Stimulated activated CD4-positive, alpha-beta T cell treated with anti-CD3 and anti-CD28 coated beads, Interleukin-4, amount 100 ng/mL, for 1 hour (primary cell): ENCODE measurements around the gene RTN4RL1.
"Not testable (repeated sequence)": the region's sequence is repeated elsewhere in the genome, so short reads cannot be mapped to it uniquely, and the experiment has no call there.

Experiments used
- DNase-seq: peaks from one replicate; pipeline ENCODE4 v3.0.0-alpha.2; 2020

The RTN4RL1 gene

DNA sequence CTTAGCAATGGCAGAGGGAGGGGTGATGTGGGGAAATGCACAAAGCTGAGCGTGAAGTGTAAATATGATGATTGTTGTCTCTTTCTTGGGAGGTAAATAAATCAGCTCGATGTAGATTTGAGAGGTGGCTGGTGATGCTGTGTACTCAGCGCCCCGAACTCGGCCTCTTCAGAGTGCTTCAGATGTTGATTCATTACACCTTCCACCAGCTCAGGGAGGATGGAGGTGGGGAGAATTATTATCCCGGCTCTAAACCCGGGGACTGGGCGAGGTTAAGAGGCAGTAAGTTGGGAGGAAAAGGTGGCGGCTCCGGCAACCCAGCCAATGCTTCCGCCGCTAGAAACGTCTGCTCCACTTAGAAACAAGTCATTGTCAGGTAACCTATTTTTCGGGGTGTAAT lies 108.8 kb downstream of the RTN4RL1 start:
- DNase-seq: no peak

DNA sequence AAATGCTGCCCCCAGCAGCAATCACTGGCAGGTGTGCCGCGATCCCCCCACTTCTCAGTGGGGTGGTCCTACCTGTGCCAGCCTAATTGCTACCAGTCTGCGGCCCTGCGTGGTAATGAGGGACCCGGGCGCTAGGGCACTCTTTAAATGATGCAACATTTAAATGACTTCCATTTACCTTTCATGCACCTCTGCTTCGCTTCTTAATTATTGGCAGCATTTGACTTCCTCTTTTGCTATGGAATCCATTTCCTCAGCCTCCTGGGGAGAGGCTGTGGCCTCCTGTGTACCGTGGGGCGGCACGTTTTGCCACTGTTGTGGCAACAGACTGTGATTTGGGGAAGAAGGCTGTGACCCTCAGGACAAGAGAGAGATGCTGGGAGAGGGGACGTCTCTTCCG lies 109.2 kb downstream of the RTN4RL1 start:
- no peak for DNase-seq

DNA sequence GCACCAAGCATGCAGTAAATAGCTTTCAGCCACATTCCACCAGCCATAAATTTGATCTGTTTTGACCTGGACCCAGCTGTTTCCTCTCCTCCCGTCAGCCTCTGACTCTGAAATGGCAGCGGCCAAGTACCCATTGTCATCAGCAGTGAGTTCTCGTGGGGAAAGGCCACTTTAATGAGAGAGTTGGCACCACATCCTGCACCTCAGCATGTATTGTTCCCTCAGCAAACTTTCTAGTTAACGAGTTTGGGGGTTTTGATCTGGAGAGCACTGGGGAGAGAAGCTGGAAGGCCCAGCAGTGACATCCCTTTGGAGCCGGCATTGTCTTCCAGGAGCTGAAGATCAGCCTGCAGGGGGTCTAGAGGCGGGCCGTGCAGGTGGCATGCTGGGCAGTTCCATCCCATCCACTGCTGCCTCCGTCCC lies 110.5 kb downstream of the RTN4RL1 start:
- DNase-seq: no peak

GRCh38 chr17:1913702-1914101 lies 111.4 kb downstream of the RTN4RL1 start:
- DNase-seq: no peak

DNA sequence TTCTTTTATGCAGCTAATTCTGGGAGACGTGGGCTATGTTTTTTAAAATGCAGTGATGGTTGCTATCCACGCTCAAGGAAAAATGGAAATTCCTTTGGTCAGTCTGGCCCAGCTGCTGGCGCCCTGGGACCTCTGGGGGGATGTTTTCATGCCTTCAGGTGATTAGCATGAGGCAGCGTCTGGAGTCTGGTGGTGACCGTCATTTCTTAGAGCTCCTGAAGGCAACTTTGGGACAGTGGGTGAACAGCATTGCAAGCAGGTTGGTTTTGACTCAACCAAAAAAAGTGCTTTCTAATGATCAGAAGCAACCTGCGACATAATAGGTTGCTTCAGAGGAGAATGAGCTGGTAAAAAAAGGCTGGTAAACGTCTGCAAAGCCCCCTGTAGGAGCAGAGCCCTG lies 113.0 kb downstream of the RTN4RL1 start:
- no peak for DNase-seq

GRCh38 chr17:1909985-1910384 lies 115.1 kb downstream of the RTN4RL1 start:
- no peak for DNase-seq

GRCh38 chr17:1908699-1909309 lies 116.3 kb downstream of the RTN4RL1 start:
- DNase-seq: peak; percentile 7

DNA sequence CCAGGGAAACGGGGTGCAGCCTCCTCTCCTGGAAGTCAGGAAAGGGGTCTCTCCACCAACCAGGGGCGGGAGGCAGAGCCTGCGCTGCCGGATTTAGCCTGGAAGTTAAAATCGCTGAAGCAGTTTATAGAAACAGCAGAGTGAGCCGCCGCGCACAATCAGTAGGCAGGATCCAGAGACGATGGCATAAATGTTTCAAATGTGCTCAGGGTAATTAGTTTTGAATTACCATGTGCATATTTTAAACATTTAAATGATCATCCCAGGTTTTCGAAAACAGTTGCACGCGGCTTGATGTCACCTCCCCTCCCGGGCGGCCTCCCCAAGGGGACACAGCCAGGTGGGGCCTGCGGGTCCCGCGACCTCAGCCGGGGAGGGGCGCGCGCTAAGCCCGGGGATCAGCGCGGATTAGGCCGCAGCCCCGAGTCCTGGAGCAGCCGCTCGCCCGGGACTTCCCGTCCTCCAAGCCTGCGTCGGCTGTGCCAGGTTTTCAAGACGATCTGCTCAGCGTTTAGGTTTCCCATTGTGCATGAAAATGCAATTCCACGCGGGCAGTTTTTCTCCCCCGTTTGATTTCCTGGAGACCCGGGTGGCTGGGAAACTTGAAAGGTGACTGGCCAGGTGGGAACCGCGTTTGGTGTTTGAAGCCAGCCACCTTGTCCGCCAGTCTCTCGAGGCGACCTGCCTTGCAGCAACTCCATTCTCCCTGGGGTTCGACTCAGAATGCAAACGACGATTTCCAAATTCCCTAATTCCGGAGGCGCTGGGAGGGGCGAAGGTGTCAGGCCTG lies 117.0 kb downstream of the RTN4RL1 start:
- DNase-seq: peak; percentile 30

- DNase-seq: no peak
Measured at GRCh38 chr17:1907216-1907631, 117.9 kb downstream of the RTN4RL1 start.

DNA sequence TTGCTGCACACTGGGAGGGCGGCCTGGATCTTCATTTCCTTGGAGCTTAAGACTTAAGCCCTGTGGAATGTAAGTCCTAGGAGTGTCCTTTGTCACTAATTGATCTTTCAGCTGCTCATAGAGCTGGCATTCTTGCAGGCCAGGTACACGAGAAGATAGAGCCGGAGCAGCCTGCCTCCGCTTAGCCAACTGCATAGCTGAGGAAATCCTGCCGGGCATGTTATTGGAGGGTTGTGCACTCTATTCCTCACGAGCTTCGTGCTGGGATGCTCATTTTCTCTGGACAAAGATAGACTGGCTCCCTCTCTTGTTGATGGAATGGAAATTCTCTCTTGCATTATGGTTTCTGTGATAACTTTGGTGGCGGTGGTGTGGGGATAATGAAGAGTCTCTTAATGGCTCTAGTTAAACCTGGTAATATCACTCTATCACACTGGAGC lies 118.5 kb downstream of the RTN4RL1 start:
- DNase-seq: no peak

DNA sequence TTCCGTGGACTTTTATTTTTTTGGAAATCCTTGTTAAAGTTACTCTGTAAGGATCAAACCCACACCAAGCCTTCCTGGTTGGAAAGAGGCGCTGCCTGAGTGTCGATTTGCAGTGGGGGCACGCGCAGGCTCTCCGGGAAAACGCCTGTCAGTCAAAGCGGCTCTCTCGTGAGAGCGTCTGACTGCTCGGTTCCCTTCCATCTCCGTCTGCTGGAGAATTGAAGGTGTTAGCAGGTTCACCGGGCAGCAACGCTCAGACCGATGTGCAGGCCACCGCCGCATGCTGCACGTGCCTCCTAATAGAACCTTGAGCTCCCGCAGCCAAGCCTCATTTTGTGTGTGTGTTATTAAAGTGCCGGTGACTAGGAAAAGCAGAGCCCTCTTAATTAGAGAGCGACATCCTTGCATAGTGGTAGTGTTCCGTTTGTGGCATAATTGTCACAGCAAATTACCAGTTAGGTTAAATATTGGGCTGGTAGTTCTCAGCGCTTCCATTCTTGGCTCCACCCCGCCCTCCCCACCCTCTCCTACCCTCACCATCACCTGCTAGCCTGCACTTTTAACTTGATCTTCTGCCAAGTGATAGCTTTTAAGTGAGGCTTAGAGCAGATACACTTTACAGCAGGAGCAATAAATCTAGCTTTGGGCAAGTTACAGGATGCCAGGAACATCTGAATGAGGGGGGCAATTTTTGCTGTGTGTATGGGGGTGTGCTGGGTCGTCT lies 119.8 kb downstream of the RTN4RL1 start:
- no peak for DNase-seq

DNA sequence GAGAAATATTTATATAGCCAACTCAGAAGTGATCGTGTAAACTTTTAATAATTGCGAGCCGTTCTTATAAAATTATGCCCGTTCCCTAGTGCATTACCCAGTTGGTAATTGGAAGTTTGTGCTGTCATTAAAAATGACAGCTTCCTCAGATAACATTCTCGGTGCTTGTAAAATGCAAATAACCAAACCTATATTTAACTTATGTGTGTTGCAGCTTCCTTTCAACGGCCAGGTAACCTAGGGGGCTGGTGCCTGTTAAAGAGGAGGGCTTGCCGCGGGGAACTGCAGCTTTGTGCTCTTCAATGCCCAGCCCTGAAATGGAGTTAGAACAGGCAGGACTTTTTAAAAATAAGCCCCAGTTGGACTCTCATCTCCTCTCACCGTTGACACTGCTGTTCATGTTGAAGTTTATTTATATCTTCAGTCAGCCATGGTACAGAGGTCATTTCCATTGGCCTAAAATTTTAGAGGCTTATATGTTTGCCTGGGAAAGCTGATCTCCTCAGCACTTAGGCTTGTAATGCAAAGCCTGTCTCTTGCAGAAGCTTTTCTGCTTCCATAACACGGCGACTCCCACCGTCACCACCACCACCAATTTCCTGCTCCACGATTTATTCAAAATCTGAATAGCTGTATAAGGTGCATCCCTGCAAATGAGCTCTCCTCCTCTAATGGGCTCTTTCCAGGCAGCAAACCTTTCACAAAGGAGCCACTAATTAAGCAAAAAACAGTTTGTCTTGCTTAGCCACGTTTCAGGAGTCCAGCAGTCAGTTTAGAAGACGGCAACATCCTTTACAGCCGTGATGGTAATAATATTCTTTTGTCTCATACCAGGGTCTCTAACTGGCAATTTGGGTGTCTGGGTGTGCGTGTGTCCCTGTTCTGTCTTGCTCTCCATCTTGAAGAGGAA lies 120.6 kb downstream of the RTN4RL1 start:
- no peak for DNase-seq

GRCh38 chr17:1899403-1900000 lies 125.6 kb downstream of the RTN4RL1 start:
- no peak for DNase-seq

- DNase-seq: no peak
Measured at GRCh38 chr17:1898872-1899271, 126.3 kb downstream of the RTN4RL1 start.

- DNase-seq: no peak
Measured at GRCh38 chr17:1898332-1898731, 126.8 kb downstream of the RTN4RL1 start.

GRCh38 chr17:1897105-1897656 lies 128.0 kb downstream of the RTN4RL1 start:
- no peak for DNase-seq

DNA sequence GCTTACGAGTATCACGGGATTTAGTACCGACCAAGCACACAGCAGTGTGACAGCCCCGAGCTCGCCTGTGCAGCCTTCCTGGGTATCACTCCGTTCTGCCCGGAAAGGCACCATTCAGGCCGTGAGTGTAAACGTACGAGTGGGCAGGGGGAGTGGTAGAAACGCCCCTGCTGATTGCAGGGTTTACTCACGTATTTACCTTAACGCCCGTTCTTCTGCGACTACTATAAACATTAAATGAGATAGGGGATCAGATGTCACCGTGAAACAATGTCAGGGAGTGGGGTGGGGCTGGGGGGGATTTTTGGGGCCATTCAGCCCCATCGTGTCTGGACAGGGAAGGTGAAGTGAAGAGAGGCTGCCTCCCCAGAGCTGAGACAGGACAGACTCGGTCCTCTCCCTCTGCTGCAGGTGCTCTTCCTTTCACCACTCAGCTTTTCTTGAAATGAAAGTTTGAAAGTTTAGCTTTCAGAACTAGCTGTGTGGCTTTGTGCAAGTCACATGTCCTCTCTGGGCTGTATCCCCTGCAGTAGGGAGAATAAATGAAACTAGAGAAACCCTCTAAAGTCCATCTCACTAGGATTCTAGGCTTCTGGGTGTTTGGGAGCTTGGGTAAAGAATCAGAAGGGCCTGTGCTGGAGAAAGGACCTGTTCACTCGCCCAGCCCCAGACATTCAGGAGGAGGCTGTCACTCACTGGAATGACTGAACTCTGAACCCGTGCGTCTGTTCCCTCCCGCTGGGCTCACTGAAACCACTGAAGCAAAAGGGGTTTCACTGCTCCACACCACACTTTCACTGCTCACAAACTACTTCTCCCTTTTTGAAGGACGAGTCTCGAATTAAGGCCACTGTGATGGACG lies 128.7 kb downstream of the RTN4RL1 start:
- DNase-seq: no peak

DNA sequence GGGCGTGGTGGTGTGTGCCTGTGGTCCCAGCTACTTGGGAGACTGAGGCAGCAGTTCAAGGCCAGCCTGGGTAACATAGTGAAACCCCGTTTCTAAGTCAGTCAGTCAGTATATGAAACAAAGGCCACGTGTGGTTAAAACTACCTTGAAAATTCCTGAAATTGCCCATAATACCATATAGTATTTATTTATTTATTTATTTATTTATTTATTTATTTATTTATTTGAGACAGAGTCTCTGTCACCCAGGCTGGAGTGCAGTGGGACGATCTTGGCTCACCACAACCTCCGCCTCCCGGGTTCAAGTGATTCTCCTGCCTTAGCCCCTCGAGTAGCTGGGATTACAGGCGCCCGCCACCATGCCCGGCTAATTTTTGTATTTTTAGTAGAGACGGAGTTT lies 129.7 kb downstream of the RTN4RL1 start:
- DNase-seq: not testable (repeated sequence)

GRCh38 chr17:1894753-1895339 lies 130.3 kb downstream of the RTN4RL1 start:
- no peak for DNase-seq

DNA sequence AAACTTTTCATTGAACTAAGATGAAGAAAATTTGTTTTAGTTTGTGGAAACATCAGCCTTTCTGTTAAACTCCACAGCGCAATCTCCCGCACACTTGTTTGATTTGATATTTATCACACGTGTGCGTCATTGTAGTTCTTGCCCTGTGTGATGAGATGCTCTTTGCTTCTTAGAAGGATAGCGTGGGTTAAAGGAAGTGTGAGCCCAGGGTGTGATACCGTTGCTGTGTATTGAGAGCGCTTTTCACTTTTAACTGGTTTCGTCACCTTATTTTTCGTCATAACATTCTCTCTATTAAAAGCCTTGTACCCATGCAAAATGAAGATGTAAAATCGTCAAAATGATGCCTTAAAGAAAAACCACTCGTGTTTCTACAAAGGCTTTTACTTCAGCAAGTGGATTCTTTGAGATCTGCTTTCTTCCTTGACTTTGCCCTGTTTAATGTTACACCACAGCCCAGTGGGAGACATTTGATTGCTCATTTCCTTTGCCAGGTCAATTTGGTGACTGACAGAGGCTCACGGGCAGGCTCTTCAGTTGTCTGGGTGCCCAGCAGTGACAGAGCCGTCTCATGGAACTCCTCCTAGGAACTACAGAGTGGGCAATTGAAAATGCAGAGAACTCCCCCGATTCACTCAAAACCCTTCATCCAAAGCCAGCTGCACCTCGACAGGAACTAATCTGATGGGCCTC lies 134.2 kb downstream of the RTN4RL1 start:
- no peak for DNase-seq
